ENCODE data around the gene ZDHHC6. TPM values are rescaled to one million over a fixed set of nuclear protein-coding genes. Genes with fewer than 3 reads are reported as not detected.
A peak's percentile ranks its signal among the peaks of the same experiment; 100 is the strongest.
"Not testable (repeated sequence)": the region's sequence is repeated elsewhere in the genome, so short reads cannot be mapped to it uniquely, and the experiment has no call there.

The ZDHHC6 gene
- total RNA-seq, 2 experiments from 2014 or later, result 37.8 to 39.0 TPM

DNA sequence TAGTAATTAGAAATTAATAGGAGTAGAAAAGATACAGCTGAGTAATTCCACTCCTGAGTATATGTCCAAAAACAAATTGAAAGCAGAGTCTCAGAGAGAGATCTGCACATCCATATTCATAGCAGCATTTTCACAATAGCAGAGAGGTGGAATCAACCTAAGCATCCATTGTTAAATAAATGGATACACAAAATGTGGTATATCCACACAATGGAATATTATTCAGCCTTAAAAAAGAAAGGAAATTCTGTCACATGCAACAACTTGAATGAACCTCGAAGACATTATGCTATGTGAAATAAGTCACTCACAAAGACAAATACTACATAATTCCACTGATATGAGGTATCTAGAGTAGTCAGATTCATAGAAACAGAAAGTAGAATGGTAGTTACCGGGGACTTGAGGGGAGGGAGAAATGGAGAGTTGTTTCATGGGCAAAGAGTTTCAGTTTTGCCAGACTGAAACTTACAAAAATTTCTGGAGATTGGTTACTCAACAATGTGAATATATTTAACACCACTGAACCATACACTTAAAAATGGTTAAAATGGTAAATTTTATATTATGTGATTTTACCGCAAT is 18.7 kb upstream of the ZDHHC6 start:
- Mint-ChIP-seq H3K27me3 (ENCODE audit: low read depth) (no peaks in the 10 kb centered on the region), H3K4me1 (ENCODE audit: low read depth) (peaks cover 22% of the 10 kb centered on the region), H3K4me3 (no peak overlapping the region), H3K36me3 (ENCODE audit: low read depth) (peaks cover 34% of the 10 kb centered on the region), H3K9me3 (peaks cover 1% of the 10 kb centered on the region), H3K27ac (peak overlapping the region; percentile 5)
- CTCF ChIA-PET, result interaction anchor here (1.0 kb wide), 1 partner anchor 8 kb away, joined by 4 read pairs; no protein-coding TSS in a partner anchor
- intact Hi-C loops (cut with micrococcal nuclease), result loop anchor here (10.0 kb wide), 1 partner anchor 859 kb away; no protein-coding TSS in a partner anchor
- no peak for DNase-seq

DNA sequence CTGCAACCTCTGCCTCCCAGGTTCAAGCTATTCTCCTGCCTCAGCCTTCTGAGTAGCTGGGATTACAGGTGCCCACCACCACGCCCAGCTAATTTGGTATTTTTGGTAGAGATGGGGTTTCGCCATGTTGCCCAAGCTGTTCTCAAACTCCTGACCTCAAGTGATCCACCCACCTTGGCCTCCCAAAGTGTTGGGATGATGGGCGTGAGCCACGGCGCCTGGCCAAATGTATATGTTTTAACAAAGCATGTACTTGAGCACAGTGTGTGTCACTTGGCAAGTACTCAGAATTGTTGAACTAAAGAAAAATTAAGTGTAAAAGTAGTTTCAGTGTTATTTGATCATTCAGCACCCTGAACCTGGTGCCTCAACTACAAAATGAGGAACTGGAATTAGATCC is 17.4 kb upstream of the ZDHHC6 start:
- Mint-ChIP-seq H3K36me3 (ENCODE audit: low read depth) (peaks cover 35% of the 10 kb centered on the region), H3K4me1 (ENCODE audit: low read depth) (peaks cover 23% of the 10 kb centered on the region)
- H3K4me3 Mint-ChIP-seq; DNase-seq; H3K9me3 Mint-ChIP-seq; H3K27me3 Mint-ChIP-seq (ENCODE audit: low read depth); H3K27ac Mint-ChIP-seq: not testable (repeated sequence)
- CTCF ChIA-PET, result interaction anchor here (1.2 to 1.8 kb wide), 2 partner anchors 8 to 91 kb away, joined by 3 to 6 read pairs; partner anchors contain the start of gene ACSL5
- intact Hi-C loops (cut with micrococcal nuclease), result loop anchor here (5.0 to 10.0 kb wide), 3 partner anchors 488 to 1218 kb away; partner anchors contain the start of gene TCF7L2

DNA sequence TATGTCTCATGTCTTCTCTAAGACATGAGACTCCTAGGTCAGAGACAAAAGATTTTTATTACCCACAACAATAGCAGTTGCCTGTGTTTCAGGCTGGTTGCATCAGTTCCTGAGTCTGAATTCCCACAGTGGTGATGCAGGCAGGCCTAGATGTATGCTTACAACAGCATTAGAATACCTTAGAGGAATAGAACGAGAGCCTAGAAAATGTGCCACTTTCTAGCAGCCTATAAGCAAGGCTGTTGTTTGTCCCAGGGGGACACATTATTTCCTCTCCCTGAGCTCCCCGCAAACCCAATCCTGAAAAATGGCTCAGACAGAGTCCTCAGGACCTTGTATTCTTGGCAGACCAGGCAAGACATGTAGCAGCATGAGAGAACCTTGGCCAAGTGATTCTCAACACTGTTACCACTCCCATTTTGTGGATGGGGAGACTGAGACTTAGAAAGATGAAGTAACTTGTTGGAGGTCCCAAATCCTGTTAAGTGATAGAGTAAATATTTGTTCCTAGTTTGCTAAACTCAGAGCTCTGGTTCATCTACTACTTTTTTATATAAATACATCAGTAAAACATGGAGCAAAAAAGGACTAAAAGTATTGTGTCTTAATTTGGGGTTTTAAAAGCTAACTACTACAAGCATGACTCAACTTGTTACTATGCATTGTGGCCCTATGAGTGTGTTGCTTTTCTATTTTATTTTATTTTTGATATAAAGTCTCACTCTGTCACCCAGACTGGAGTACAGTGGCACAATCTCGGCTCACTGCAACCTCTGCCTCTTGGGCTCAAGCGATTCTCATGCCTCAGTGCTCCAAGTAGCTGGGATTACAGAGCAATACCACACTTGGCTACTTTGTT is 14.5 kb upstream of the ZDHHC6 start:
- Mint-ChIP-seq H3K27ac (peak overlapping the region; percentile 95), H3K9me3 (peaks cover 1% of the 10 kb centered on the region), H3K4me3 (no peak overlapping the region), H3K27me3 (ENCODE audit: low read depth) (no peaks in the 10 kb centered on the region), H3K36me3 (ENCODE audit: low read depth) (peaks cover 31% of the 10 kb centered on the region), H3K4me1 (ENCODE audit: low read depth) (peaks cover 23% of the 10 kb centered on the region)
- peak; percentile 90 for DNase-seq
- intact Hi-C loops (cut with micrococcal nuclease), result loop anchor here (1.0 to 10.0 kb wide), 6 partner anchors 15 to 1221 kb away; partner anchors contain the start of genes TCF7L2 and ZDHHC6
- CTCF ChIA-PET, result interaction anchor here (1.4 kb wide), 1 partner anchor 11 kb away, joined by 7 read pairs; no protein-coding TSS in a partner anchor

DNA sequence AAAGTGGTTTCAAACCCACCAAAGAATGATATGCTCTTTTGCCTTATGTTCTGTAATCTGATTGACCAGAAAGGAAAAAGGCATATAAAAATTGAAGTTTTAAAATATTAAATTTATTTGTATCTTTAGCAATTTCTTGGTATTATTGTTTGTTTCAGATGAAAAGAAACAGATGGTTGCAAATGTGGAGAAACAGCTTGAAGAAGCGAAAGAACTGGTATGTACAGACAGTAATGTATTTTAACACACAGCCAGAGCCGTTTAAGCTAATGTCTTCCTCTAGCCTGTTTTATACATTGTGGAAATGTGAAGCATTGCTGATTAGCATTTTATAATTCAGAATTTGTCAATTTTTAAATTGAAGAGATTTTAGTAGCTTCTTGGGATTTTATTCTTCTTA is 13.7 kb upstream of the ZDHHC6 start:
- DNase-seq, result no peak
- Mint-ChIP-seq H3K36me3 (ENCODE audit: low read depth) (peaks cover 28% of the 10 kb centered on the region), H3K4me3 (no peak overlapping the region), H3K27me3 (ENCODE audit: low read depth) (no peaks in the 10 kb centered on the region), H3K4me1 (ENCODE audit: low read depth) (peaks cover 27% of the 10 kb centered on the region), H3K9me3 (peaks cover 1% of the 10 kb centered on the region), H3K27ac (peak overlapping the region; percentile 95)
- intact Hi-C loops (cut with micrococcal nuclease), result loop anchor here (5.0 to 10.0 kb wide), 3 partner anchors 492 to 1222 kb away; partner anchors contain the start of gene TCF7L2
- CTCF ChIA-PET, result interaction anchor here (1.4 kb wide), 1 partner anchor 12 kb away, joined by 7 read pairs; no protein-coding TSS in a partner anchor

DNA sequence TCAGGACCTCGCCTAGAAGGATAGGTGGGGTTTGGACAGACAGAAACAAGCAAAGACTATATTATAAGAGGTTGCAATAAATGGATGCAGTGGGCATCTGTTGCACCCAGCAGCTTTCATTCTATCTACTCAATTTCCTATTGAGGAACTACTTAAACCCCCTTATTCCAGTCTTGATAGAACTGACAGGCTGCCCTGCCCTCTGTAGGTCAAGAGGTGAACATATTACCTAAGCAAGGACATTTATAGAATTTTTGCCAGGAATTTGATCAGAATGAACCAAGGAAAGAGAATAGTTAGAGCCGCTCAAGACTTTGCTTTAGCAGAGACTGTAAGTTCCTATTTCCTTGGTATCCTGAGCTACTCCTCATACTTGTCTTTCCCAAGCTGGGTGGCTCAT is 9.8 kb upstream of the ZDHHC6 start:
- no peaks in the 10 kb centered on the region for H3K27me3 Mint-ChIP-seq (ENCODE audit: low read depth)
- H3K36me3 Mint-ChIP-seq (ENCODE audit: low read depth), result peaks cover 5% of the 10 kb centered on the region
- CTCF ChIA-PET, result interaction anchor here (0.6 to 1.3 kb wide), 8 partner anchors 9 to 949 kb away, joined by 3 to 6 read pairs (median 4); partner anchors contain the start of gene VTI1A
- H3K4me3 Mint-ChIP-seq, result no peak overlapping the region
- no peak overlapping the region for H3K27ac Mint-ChIP-seq
- peak; percentile 41 for DNase-seq
- H3K9me3 Mint-ChIP-seq, result no peaks in the 10 kb centered on the region
- peaks cover 19% of the 10 kb centered on the region for H3K4me1 Mint-ChIP-seq (ENCODE audit: low read depth)
- intact Hi-C loops (cut with micrococcal nuclease), result loop anchor here (1.0 to 10.0 kb wide), 2 partner anchors 80 to 1542 kb away; partner anchors contain the start of genes BBIP1 and SHOC2

DNA sequence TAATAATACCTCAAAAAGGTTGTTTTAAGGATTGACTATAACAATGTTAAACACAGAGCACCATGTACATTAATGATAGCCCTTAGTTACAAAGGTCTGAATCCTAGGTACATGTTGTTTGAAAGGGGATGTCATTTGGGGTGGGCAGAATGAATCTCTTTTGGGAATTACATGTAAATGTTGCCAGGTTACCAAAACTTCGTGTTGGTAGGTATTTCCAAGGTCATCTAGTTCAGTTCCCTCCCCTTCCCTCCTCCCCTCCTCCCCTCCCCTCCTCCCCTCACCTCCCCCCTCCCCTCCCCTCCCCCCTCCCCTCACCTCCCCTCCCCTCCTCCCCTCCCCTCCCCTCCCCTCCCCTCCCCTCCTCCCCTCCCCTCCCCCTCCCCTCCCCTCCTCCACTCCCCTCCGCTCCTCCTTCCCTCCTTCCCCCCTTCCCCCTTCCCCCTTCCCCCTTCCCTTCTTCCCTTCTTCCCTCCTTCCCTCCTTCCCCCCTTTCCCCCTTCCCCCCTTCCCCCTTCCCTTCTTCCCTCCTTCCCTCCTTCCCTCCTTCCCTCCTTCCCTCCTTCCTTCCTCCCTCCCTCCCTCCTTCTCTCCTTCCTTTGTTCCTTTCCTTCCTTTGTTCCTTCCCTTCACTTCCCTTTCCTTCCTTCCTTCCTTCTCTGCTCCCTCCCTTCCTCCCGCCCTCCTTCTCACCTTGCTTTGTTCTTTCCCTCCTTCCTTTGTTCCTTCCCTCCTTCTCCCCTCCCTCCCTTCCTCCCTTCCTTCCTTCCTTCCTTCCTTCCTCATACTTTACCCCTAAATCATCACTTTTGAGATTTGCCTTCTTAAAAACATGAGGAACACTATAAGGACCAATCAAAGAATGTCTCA is 8.4 kb upstream of the ZDHHC6 start:
- Mint-ChIP-seq H3K9me3 (no peaks in the 10 kb centered on the region), H3K27ac (peak overlapping the region; percentile 89), H3K4me3 (peak overlapping the region; percentile 4), H3K36me3 (ENCODE audit: low read depth) (peaks cover 1% of the 10 kb centered on the region), H3K27me3 (ENCODE audit: low read depth) (no peaks in the 10 kb centered on the region), H3K4me1 (ENCODE audit: low read depth) (peaks cover 20% of the 10 kb centered on the region)
- CTCF ChIA-PET, result interaction anchor here (0.6 to 1.3 kb wide), 2 partner anchors 17 to 284 kb away, joined by 5 read pairs; no protein-coding TSS in a partner anchor
- no peak for DNase-seq
- intact Hi-C loops (cut with micrococcal nuclease), result loop anchor here (10.0 kb wide), 1 partner anchor 1540 kb away; the partner anchor contains the start of genes BBIP1 and SHOC2

DNA sequence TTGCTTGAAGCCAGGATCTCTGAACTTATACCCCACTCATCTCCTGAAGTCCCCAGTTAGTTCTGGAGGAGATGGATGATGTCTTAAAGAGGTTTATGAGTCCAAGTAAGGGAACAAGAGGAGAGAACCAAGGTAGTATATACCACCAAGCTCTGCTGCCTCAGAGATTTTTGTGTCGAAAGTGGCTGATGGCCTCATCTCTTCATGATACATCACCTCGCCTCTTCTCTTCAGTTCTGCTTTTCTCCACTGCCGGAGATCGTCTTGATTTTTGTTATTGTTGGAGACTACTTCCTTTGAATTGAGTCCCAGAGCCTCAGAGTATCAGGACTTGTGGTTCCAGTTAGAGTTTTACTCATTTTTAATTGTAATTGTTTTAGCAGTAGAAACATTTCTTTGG is 2.2 kb upstream of the ZDHHC6 start:
- peak overlapping the region; percentile 59 for H3K4me3 Mint-ChIP-seq
- CTCF ChIA-PET, result no interaction called here
- DNase-seq, result no peak
- intact Hi-C loops (cut with micrococcal nuclease), result loop anchor here (5.0 kb wide), 1 partner anchor 267 kb away; the partner anchor contains the start of gene GPAM
- H3K9me3 Mint-ChIP-seq, result no peaks in the 10 kb centered on the region
- H3K27me3 Mint-ChIP-seq (ENCODE audit: low read depth), result no peaks in the 10 kb centered on the region
- no peak overlapping the region for H3K27ac Mint-ChIP-seq
- peaks cover 42% of the 10 kb centered on the region for H3K4me1 Mint-ChIP-seq (ENCODE audit: low read depth)
- peaks cover 22% of the 10 kb centered on the region for H3K36me3 Mint-ChIP-seq (ENCODE audit: low read depth)

DNA sequence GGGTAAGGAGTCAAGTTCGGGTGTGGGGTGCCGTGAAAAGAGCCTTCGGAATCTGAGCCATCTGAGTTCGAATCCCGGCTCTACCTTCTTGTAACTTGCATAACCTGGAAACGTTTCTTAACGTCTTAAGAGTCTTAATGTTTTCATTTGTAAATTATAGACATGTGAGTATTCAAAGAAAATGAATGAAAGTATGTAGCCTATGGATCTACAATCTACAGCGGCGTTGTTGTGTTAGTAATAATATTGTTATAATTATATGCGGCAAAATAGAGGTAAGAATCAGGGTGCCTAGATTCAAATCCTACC is 860 bp upstream of the ZDHHC6 start:
- Mint-ChIP-seq H3K4me3 (peak overlapping the region; percentile 84), H3K4me1 (ENCODE audit: low read depth) (peaks cover 52% of the 10 kb centered on the region), H3K27ac (peak overlapping the region; percentile 86), H3K9me3 (no peaks in the 10 kb centered on the region), H3K36me3 (ENCODE audit: low read depth) (peaks cover 23% of the 10 kb centered on the region), H3K27me3 (ENCODE audit: low read depth) (no peaks in the 10 kb centered on the region)
- intact Hi-C loops (cut with micrococcal nuclease), result loop anchor here (2.0 to 5.0 kb wide), 2 partner anchors 59 to 265 kb away; partner anchors contain the start of gene GPAM
- no peak for DNase-seq
- CTCF ChIA-PET, result interaction anchor here (1.1 kb wide), 1 partner anchor 9 kb away, joined by 4 read pairs; no protein-coding TSS in a partner anchor

DNA sequence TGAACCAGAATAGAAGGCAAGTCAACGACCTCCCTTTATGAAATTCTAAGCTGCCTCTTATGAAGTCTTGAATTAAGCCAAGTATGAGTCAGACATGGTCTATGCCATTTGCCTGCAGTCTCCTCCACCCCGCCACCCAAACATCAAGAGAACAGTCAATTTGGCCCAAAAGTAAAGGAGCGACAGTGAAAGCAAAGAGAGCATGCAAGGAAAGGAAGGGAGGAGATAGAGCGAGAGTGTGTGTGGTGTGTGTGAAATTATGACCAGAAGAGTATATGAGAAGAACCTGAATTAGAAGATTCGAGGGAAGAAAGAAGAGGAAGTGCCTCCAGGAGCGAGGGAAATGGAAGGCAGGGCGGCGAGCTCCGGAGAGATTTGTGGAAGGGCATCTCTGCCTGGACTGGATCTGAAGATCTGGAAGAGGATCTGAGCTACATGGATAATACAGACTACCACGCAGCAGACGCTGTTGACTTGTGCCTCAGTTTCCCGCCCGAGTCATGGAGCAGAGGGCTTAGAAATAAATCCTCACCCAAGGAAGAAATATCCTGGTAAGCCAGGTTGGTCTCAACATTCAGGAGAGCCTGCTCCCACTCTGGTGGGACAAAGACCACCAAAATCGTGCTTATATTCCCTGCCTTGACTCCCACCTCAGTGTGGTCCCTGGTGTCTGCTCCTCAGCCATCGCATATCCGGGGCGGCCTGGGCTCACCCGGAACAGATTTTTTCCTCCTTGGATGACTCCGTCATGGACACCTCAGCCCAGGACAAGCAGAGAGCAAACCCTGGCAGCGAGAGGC is 459 bp downstream of the ZDHHC6 start:
- Mint-ChIP-seq H3K4me1 (ENCODE audit: low read depth) (peaks cover 60% of the 10 kb centered on the region), H3K27ac (peak overlapping the region; percentile 86), H3K36me3 (ENCODE audit: low read depth) (peaks cover 29% of the 10 kb centered on the region), H3K9me3 (no peaks in the 10 kb centered on the region), H3K4me3 (peak overlapping the region; percentile 84), H3K27me3 (ENCODE audit: low read depth) (no peaks in the 10 kb centered on the region)
- intact Hi-C loops (cut with micrococcal nuclease), result loop anchor here (1.0 to 5.0 kb wide), 4 partner anchors 15 to 264 kb away; partner anchors contain the start of gene GPAM
- peak; percentile 16 for DNase-seq
- CTCF ChIA-PET, result interaction anchor here (0.9 to 1.7 kb wide), 4 partner anchors 10 to 26 kb away, joined by 3 to 7 read pairs (median 5); no protein-coding TSS in a partner anchor

DNA sequence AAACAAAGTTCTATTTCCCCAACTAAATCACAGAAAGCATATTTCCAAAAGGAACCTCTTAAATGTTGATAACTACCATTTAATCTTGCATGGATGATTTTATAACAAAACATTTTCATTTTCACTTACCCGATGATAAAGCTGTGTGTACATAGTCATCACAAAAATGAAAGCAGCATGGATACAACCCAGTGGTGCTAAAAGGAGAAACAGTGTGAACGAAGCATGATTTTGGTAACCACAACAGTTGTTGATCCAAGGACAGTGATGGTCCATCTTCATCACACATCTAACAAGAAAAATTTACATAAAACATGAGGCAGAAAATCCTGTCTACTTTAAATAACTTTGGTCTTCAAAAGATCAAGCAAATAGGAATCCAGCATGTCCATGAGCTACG is 4.7 kb downstream of the ZDHHC6 start:
- intact Hi-C loops (cut with micrococcal nuclease), result no loop called here
- H3K27ac Mint-ChIP-seq, result peak overlapping the region; percentile 63
- no peaks in the 10 kb centered on the region for H3K9me3 Mint-ChIP-seq
- no peak for DNase-seq
- H3K36me3 Mint-ChIP-seq (ENCODE audit: low read depth), result peaks cover 35% of the 10 kb centered on the region
- CTCF ChIA-PET, result interaction anchor here (2.5 kb wide), 1 partner anchor 29 kb away, joined by 12 read pairs; no protein-coding TSS in a partner anchor
- no peaks in the 10 kb centered on the region for H3K27me3 Mint-ChIP-seq (ENCODE audit: low read depth)
- peaks cover 44% of the 10 kb centered on the region for H3K4me1 Mint-ChIP-seq (ENCODE audit: low read depth)
- no peak overlapping the region for H3K4me3 Mint-ChIP-seq

DNA sequence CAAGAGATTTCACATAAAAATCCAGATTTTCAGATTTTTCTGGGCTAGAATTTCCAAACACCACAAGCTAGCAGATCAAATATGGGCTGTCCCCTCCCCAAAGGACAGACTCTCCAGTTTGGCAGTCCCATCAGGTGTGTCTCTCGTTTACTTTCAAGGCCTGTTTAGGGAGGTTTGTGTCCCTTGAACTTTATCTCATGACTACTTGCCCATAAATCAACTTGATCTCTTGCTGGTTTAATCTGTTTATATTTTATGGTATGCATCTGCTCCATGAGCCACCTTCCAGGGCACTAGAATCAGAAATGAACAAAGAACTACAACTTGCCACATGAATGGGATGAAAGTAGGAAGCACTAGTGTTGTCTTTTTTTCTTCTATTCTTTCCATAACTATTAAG is 5.2 kb downstream of the ZDHHC6 start:
- no peak for DNase-seq
- Mint-ChIP-seq H3K4me3 (no peak overlapping the region), H3K27ac (peak overlapping the region; percentile 63), H3K4me1 (ENCODE audit: low read depth) (peaks cover 44% of the 10 kb centered on the region), H3K36me3 (ENCODE audit: low read depth) (peaks cover 32% of the 10 kb centered on the region), H3K27me3 (ENCODE audit: low read depth) (no peaks in the 10 kb centered on the region), H3K9me3 (no peaks in the 10 kb centered on the region)
- CTCF ChIA-PET, result interaction anchor here (1.6 kb wide), 1 partner anchor 15 kb away, joined by 4 read pairs; no protein-coding TSS in a partner anchor
- intact Hi-C loops (cut with micrococcal nuclease), result no loop called here
